Stimulated activated CD8-positive, alpha-beta memory T cell treated with anti-CD3 and anti-CD28 coated beads, Interleukin-7, amount 100 ng/mL, for 48 hours (primary cell): ENCODE results near the gene MLST8.
A peak's percentile ranks its signal among the peaks of the same experiment; 100 is the strongest.

Experiments
- DNase-seq, 2 donors: peaks; one replicate each; pipeline ENCODE4 v3.0.0-alpha.2; 2020; ENCODE audit warnings: low read depth in 1 of 2; ENCODE audit errors: extremely low read depth in 1 of 2

The MLST8 gene

GRCh38 chr16:2205104-2205966, at the start of gene MLST8:
Gene MLST8 (plus strand): TSS chr16:2205454. CDS start chr16:2206086, 632 bp downstream.
- DNase-seq, result peak; percentile 70 to 80

- no peak for DNase-seq
Measured at GRCh38 chr16:2155977-2156848, 49.0 kb upstream of the MLST8 start.

- DNase-seq, result no peak
Measured at GRCh38 chr16:2156849-2157224, 48.4 kb upstream of the MLST8 start.

GRCh38 chr16:2157480-2158261, 47.6 kb upstream of the MLST8 start:
- no peak for DNase-seq

- no peak for DNase-seq
Measured at GRCh38 chr16:2158262-2158638, 47.0 kb upstream of the MLST8 start.

GRCh38 chr16:2159175-2159838, 45.9 kb upstream of the MLST8 start:
- no peak for DNase-seq

- no peak for DNase-seq
Measured at GRCh38 chr16:2160915-2161551, 44.2 kb upstream of the MLST8 start.

- no peak for DNase-seq
Measured at GRCh38 chr16:2161911-2162310, 43.3 kb upstream of the MLST8 start.

- DNase-seq, result no peak
Measured at GRCh38 chr16:2162676-2163118, 42.6 kb upstream of the MLST8 start.

GRCh38 chr16:2163211-2163881, 41.9 kb upstream of the MLST8 start:
- no peak for DNase-seq

- DNase-seq, result no peak
Measured at GRCh38 chr16:2165861-2166260, 39.4 kb upstream of the MLST8 start.

- DNase-seq, result no peak
Measured at GRCh38 chr16:2166263-2167067, 38.8 kb upstream of the MLST8 start.

GRCh38 chr16:2167068-2167638, 38.1 kb upstream of the MLST8 start:
- no peak for DNase-seq

- no peak for DNase-seq
Measured at GRCh38 chr16:2170080-2170479, 35.2 kb upstream of the MLST8 start.

GRCh38 chr16:2170587-2171435, 34.4 kb upstream of the MLST8 start:
- DNase-seq, result no peak

GRCh38 chr16:2171601-2172178, 33.6 kb upstream of the MLST8 start:
- no peak for DNase-seq

- DNase-seq, result no peak
Measured at GRCh38 chr16:2172688-2173335, 32.4 kb upstream of the MLST8 start.
